ENCODE results near the gene ACO2. TPM values are rescaled to one million over a fixed set of nuclear protein-coding genes. Genes with fewer than 3 reads are reported as not detected.

Gene ACO2
- total and polyA plus RNA-seq, 2 of the 13 experiments (the other 11 are each of a cell fraction or from before 2014, with no cell fraction given) = 19.2 to 45.6 TPM

DNA sequence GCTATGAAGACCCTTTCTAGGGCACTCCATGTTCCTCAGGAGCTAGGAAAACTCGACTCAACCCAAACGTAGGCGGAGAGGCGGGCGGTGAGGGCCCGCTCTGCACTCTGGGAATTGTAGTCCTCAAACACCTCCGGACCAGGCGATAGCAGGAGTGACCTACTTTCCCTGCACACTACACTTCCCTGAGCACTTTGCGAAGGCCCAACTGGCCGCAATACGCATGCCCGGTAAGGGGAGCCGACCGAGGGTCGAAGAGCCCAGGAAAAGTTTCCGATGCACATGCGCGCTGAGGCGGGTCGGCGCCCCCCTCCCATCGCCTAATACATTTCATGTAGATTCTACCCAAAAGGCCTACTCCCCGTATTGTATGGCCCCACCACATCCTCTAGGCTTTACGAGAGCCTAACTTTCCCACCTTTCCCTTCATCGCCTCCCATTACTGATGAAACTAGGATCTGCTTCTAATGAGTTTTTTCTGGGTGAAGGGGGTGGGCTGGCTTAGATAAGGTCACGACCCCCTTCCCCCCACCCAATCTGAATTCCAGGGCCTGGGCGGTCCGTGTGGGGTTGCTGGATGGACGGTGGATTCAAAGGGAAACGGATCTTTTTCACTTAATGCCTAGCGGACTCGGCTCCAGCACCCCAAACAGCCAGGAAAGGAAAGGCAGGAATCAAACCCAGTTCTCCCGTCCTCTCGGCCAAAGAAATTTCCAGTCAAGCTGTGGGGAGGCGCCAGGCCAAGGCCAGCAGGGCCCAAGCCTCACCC, 24.4 kb upstream of the ACO2 start (continued):
- TF ChIP-seq, protein P1, sequence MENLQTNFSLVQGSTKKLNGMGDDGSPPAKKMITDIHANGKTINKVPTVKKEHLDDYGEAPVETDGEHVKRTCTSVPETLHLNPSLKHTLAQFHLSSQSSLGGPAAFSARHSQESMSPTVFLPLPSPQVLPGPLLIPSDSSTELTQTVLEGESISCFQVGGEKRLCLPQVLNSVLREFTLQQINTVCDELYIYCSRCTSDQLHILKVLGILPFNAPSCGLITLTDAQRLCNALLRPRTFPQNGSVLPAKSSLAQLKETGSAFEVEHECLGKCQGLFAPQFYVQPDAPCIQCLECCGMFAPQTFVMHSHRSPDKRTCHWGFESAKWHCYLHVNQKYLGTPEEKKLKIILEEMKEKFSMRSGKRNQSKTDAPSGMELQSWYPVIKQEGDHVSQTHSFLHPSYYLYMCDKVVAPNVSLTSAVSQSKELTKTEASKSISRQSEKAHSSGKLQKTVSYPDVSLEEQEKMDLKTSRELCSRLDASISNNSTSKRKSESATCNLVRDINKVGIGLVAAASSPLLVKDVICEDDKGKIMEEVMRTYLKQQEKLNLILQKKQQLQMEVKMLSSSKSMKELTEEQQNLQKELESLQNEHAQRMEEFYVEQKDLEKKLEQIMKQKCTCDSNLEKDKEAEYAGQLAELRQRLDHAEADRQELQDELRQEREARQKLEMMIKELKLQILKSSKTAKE (CRISPR knock-in tag; IDR thresholded peaks at IDR 0.05; ENCODE audit: borderline replicate concordance) = no peak
- TF ChIP-seq ZNF205 (CRISPR knock-in tag; IDR thresholded peaks at IDR 0.05) = no peak
- TF ChIP-seq KLF15 (CRISPR knock-in tag; IDR thresholded peaks at IDR 0.05; ENCODE audit: borderline replicate concordance) = no peak
- TF ChIP-seq ZNF282 (IDR thresholded peaks at IDR 0.05; ENCODE audit: partially characterized antibody) = no peak
- no peak for TF ChIP-seq ARID2 (CRISPR knock-in tag; IDR thresholded peaks at IDR 0.05; ENCODE audit: borderline replicate concordance)
- no peak for TF ChIP-seq HOXA7 (CRISPR knock-in tag; IDR thresholded peaks at IDR 0.05)
- no peak for TF ChIP-seq ZNF777 (CRISPR knock-in tag; IDR thresholded peaks at IDR 0.05)
- no peak for TF ChIP-seq ZNF121 (CRISPR knock-in tag; IDR thresholded peaks at IDR 0.05)
- TF ChIP-seq ZNF34 (CRISPR knock-in tag; IDR thresholded peaks at IDR 0.05; ENCODE audit: borderline replicate concordance) = 0 out of 2 replicates have a peak, but pooled peaks have one; percentile 24
- no peak for TF ChIP-seq NPAS2 (CRISPR knock-in tag; IDR thresholded peaks at IDR 0.05; ENCODE audit: borderline replicate concordance)
- TF ChIP-seq FIP1L1 (IDR thresholded peaks at IDR 0.05; ENCODE audit: borderline replicate concordance, insufficient read depth, low read depth, low read length) = no peak
- peak; percentile 19 for TF ChIP-seq PHF5A (CRISPR knock-in tag; IDR thresholded peaks at IDR 0.05; ENCODE audit: low read depth, unreplicated experiment)
- TF ChIP-seq ARHGAP35 (CRISPR knock-in tag; IDR thresholded peaks at IDR 0.05; ENCODE audit: borderline replicate concordance) = 0 out of 2 replicates have a peak, but pooled peaks have one; percentile 49
- TF ChIP-seq, protein P2, sequence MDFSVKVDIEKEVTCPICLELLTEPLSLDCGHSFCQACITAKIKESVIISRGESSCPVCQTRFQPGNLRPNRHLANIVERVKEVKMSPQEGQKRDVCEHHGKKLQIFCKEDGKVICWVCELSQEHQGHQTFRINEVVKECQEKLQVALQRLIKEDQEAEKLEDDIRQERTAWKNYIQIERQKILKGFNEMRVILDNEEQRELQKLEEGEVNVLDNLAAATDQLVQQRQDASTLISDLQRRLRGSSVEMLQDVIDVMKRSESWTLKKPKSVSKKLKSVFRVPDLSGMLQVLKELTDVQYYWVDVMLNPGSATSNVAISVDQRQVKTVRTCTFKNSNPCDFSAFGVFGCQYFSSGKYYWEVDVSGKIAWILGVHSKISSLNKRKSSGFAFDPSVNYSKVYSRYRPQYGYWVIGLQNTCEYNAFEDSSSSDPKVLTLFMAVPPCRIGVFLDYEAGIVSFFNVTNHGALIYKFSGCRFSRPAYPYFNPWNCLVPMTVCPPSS (IDR thresholded peaks at IDR 0.05) = no peak
- TF ChIP-seq ZNF446 (CRISPR knock-in tag; IDR thresholded peaks at IDR 0.05) = no peak
- no peak for TF ChIP-seq SCMH1 (CRISPR knock-in tag; IDR thresholded peaks at IDR 0.05; ENCODE audit: borderline replicate concordance)
- TF ChIP-seq ZNF569 (CRISPR knock-in tag; IDR thresholded peaks at IDR 0.05; ENCODE audit: borderline replicate concordance) = no peak
- no peak for TF ChIP-seq PRMT3 (CRISPR knock-in tag; IDR thresholded peaks at IDR 0.05; ENCODE audit: borderline replicate concordance, low read depth)
- no peak for TF ChIP-seq ZNF367 (CRISPR knock-in tag; IDR thresholded peaks at IDR 0.05; ENCODE audit: borderline replicate concordance)
- TF ChIP-seq NCOA5 (CRISPR knock-in tag; IDR thresholded peaks at IDR 0.05) = no peak
- TF ChIP-seq, protein P3, sequence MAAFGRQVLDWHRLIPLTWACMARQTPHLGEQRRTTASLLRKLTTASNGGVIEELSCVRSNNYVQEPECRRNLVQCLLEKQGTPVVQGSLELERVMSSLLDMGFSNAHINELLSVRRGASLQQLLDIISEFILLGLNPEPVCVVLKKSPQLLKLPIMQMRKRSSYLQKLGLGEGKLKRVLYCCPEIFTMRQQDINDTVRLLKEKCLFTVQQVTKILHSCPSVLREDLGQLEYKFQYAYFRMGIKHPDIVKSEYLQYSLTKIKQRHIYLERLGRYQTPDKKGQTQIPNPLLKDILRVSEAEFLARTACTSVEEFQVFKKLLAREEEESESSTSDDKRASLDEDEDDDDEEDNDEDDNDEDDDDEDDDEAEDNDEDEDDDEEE (CRISPR knock-in tag; IDR thresholded peaks at IDR 0.05) = peak; percentile 83; the same call in 1 of the 2 replicates
- TF ChIP-seq KMT2A (CRISPR knock-in tag; IDR thresholded peaks at IDR 0.05) = no peak
- TF ChIP-seq, protein P4, sequence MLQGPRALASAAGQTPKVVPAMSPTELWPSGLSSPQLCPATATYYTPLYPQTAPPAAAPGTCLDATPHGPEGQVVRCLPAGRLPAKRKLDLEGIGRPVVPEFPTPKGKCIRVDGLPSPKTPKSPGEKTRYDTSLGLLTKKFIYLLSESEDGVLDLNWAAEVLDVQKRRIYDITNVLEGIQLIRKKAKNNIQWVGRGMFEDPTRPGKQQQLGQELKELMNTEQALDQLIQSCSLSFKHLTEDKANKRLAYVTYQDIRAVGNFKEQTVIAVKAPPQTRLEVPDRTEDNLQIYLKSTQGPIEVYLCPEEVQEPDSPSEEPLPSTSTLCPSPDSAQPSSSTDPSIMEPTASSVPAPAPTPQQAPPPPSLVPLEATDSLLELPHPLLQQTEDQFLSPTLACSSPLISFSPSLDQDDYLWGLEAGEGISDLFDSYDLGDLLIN (CRISPR knock-in tag; IDR thresholded peaks at IDR 0.05; ENCODE audit: borderline replicate concordance) = no peak
- peak; percentile 55; the same call in 1 of the 2 replicates for TF ChIP-seq MIER3 (CRISPR knock-in tag; IDR thresholded peaks at IDR 0.05; ENCODE audit: borderline replicate concordance)
- TF ChIP-seq SUZ12 (IDR thresholded peaks at IDR 0.05; ENCODE audit: low read depth, low read length) = peak; percentile 84

Data from HepG2 (cell line).